ENCODE results near the gene LGALS3BP. TPM values are rescaled to one million over a fixed set of nuclear protein-coding genes. Genes with fewer than 3 reads are reported as not detected.

The LGALS3BP gene
- total and polyA plus RNA-seq, 2 of the 8 experiments (the other 6 are each of a cell fraction or from before 2014, with no cell fraction given) = 56.1 to 61.6 TPM

GRCh38 chr17:78946631-78947030 lies 33.1 kb downstream of the LGALS3BP start (continued):
- TF ChIP-seq CHD7 (IDR thresholded peaks at IDR 0.05; ENCODE audit: insufficient replicate concordance, low read length) = no peak

All from H1 (cell line).